GM12878 (cell line): ENCODE measurements around the gene PITPNC1. TPM values are rescaled to one million over a fixed set of nuclear protein-coding genes. Genes with fewer than 3 reads are reported as not detected.

Source experiments
- ATF2 ChIP-seq: IDR thresholded peaks from 2 replicates; pipeline ENCODE4 v1.6.1; 2012; ENCODE audit warnings: low read length, inconsistent platforms
- BCL3 ChIP-seq: IDR thresholded peaks from 2 replicates; pipeline ENCODE4 v1.6.1; 2011; ENCODE audit warnings: borderline replicate concordance, low read depth, mild to moderate bottlenecking, moderate library complexity, low read length; ENCODE audit not compliant: insufficient read depth, poor library complexity, severe bottlenecking
- CREB1 ChIP-seq: IDR thresholded peaks from 2 replicates; pipeline ENCODE4 v1.6.1; 2012; ENCODE audit warnings: low read depth, mild to moderate bottlenecking, inconsistent platforms
- CREM ChIP-seq: IDR thresholded peaks from 2 replicates; pipeline ENCODE4 v1.6.1; 2014; ENCODE audit warnings: antibody characterized with exemption, low read depth
- E4F1 ChIP-seq: fragments of 450-650 bp; IDR thresholded peaks from 2 replicates; pipeline ENCODE4 v1.6.1; 2018; ENCODE audit warnings: borderline replicate concordance, mild to moderate bottlenecking; ENCODE audit not compliant: partially characterized antibody
- EED ChIP-seq: sonication (generic); IDR thresholded peaks from 2 replicates; pipeline ENCODE4 v1.6.1; 2016; ENCODE audit warnings: antibody characterized with exemption, low read depth
- JUND ChIP-seq: IDR thresholded peaks from 2 replicates; pipeline ENCODE4 v1.6.1; 2012; ENCODE audit warnings: low read depth, mild to moderate bottlenecking, low read length, improper control_type of control experiment, moderate library complexity
- KLF5 ChIP-seq: fragments of 450-650 bp; IDR thresholded peaks from 2 replicates; pipeline ENCODE4 v1.6.1; 2014; ENCODE audit warnings: mild to moderate bottlenecking; ENCODE audit not compliant: partially characterized antibody
- MAX ChIP-seq: IDR thresholded peaks from 2 replicates; pipeline ENCODE4 v1.6.1; 2012; ENCODE audit warnings: low read depth, low read length, improper control_type of control experiment
- MEF2A ChIP-seq: IDR thresholded peaks from 2 replicates; pipeline ENCODE4 v1.6.1; 2011; ENCODE audit warnings: low read depth, mild to moderate bottlenecking, low read length, moderate library complexity; ENCODE audit not compliant: insufficient read depth
- NFIC ChIP-seq: IDR thresholded peaks from 2 replicates; pipeline ENCODE4 v1.6.1; 2012; ENCODE audit warnings: low read depth, mild to moderate bottlenecking, inconsistent platforms, low read length, moderate library complexity
- RELB ChIP-seq: fragments of 450-650 bp; IDR thresholded peaks from 2 replicates; pipeline ENCODE4 v1.6.1; 2017; ENCODE audit warnings: low read depth, mild to moderate bottlenecking, moderate library complexity
- REST ChIP-seq: IDR thresholded peaks from 2 replicates; pipeline ENCODE4 v1.6.1; 2012; ENCODE audit warnings: mild to moderate bottlenecking, low read depth, low read length
- RUNX3 ChIP-seq: IDR thresholded peaks from 2 replicates; pipeline ENCODE4 v1.6.1; 2012; ENCODE audit warnings: low read length, inconsistent platforms
- SRF ChIP-seq, 2 experiments: IDR thresholded peaks; 2 replicates each; pipeline ENCODE4 v1.6.1; 2011; ENCODE audit warnings: low read depth in 2 of 2, low read length in 2 of 2, mild to moderate bottlenecking in 1 of 2, moderate library complexity in 1 of 2
- ZBTB33 ChIP-seq: fragments of 450-650 bp; IDR thresholded peaks from 2 replicates; pipeline ENCODE4 v1.6.1; 2017; ENCODE audit warnings: mild to moderate bottlenecking
- ZZZ3 ChIP-seq: IDR thresholded peaks from 2 replicates; pipeline ENCODE4 v1.6.1; 2011; ENCODE audit warnings: low read depth; ENCODE audit not compliant: control insufficient read depth, insufficient read length
- polyA plus RNA-seq, 11 experiments: library from polyadenylated mRNA; depleted of rRNA in 4 of 11; unstranded in 6 of 11; stranded (reverse) in 5 of 11; fragments of >200 nt; fragmentation: Nextera tagmentation in 4 of 11; fragmentation: Illumina TruSeq in 1 of 11; extraction: Ambion mirVana in 4 of 11; extraction: Trizol in 1 of 11; gene quantifications; 1 replicate in 1 of 11; 2 replicates in 10 of 11; pipeline versions ENCODE4 v1.2.1 to v1.2.3, GENCODE V29; 2011 to 2016; ENCODE audit warnings: inconsistent platforms in 2 of 11, missing spikeins in 2 of 11, low read depth in 1 of 11
- total RNA-seq, 4 experiments: library from RNA; depleted of rRNA in 3 of 4; stranded (reverse); fragments of >200 nt in 3 of 4; fragmentation: Illumina TruSeq in 1 of 4; extraction: Trizol in 1 of 4; gene quantifications; 2 replicates each; pipeline versions ENCODE4 v1.2.1 to v1.2.3, GENCODE V29; 2013 to 2021

Gene PITPNC1
- total and polyA plus RNA-seq, 10 of the 15 experiments (the other 5 are each of a cell fraction or from before 2014, with no cell fraction given), result 12.2 to 62.4 (median 47.3) TPM

GRCh38 chr17:67421869-67422273 is 44.8 kb downstream of the PITPNC1 start (continued):
- peak; percentile 81 for TF ChIP-seq CREM
- TF ChIP-seq BCL3, result peak; percentile 72
- TF ChIP-seq NFIC, result peak; percentile 26; the same call in 1 of the 2 replicates
- TF ChIP-seq ZZZ3, result no peak
- no peak for TF ChIP-seq ZBTB33
- 0 out of 2 replicates have a peak, but pooled peaks have one; percentile 4 for TF ChIP-seq MEF2A
- no peak for TF ChIP-seq REST
- no peak for TF ChIP-seq MAX
- peak; percentile 34; the same call in 1 of the 2 replicates for TF ChIP-seq ATF2
- peak; percentile 86 for TF ChIP-seq RUNX3
- no peak for TF ChIP-seq RELB
- no peak for TF ChIP-seq SRF (IDR thresholded peaks at IDR 0.05; ENCODE audit: low read depth in 2 of 2, low read length in 2 of 2)
- peak; percentile 93 for TF ChIP-seq EED
- no peak for TF ChIP-seq KLF5
- TF ChIP-seq E4F1, result no peak
- TF ChIP-seq CREB1, result peak; percentile 79
- 0 out of 2 replicates have a peak, but pooled peaks have one; percentile 24 for TF ChIP-seq JUND
